ENCODE data around the gene UBA52. TPM values are rescaled to one million over a fixed set of nuclear protein-coding genes. Genes with fewer than 3 reads are reported as not detected.

UBA52 gene
- total RNA-seq, 1 experiment from 2014 or later = 1,108 TPM

GRCh38 chr19:18558604-18559003 lies 13.1 kb upstream of the UBA52 start:
- intact Hi-C loops (cut with micrococcal nuclease) = loop anchor here (5.0 kb wide), 1 partner anchor 36 kb away; the partner anchor contains the start of gene ELL
- POLR2A ChIA-PET (ENCODE audit: unreplicated experiment) = interaction anchor here (0.6 kb wide), 2 partner anchors 30 to 819 kb away, joined by 11 to 19 read pairs; partner anchors contain the start of gene REX1BD
- H2AFZ ChIP-seq (ENCODE audit: low read length) = no peak overlapping the region

GRCh38 chr19:18559685-18560084 lies 12.0 kb upstream of the UBA52 start:
- BruUV-seq (replicated peaks) = no TSS peak
- CTCF ChIA-PET = no interaction called here
- no peak overlapping the region for H3K9ac ChIP-seq (ENCODE audit: low read length)

More at GRCh38 chr19:18558604-18559003, 13.1 kb upstream of the UBA52 start:
- Histone ChIP-seq H4K20me1 (ENCODE audit: low read length) (no peaks in the 10 kb centered on the region), H3K4me2 (ENCODE audit: low read length) (peak overlapping the region; percentile 90), H3K9me2 (replicated peaks; ENCODE audit: low read length) (no peaks in the 10 kb centered on the region), H3K27me3 (ENCODE audit: low read length) (no peaks in the 10 kb centered on the region), H3K4me1 (ENCODE audit: insufficient read depth, low read length) (peaks cover 12% of the 10 kb centered on the region; the same call in 1 of the 2 replicates), H3K27ac (ENCODE audit: low read length) (no peak overlapping the region), H3K36me3 (ENCODE audit: low read depth, low read length) (no peaks in the 10 kb centered on the region), H3K9ac (ENCODE audit: low read length) (peak overlapping the region; percentile 92), H3K9me3 (ENCODE audit: low read length) (no peaks in the 10 kb centered on the region), H3K4me3 (ENCODE audit: low read length) (peak overlapping the region; percentile 82), H3K79me2 (ENCODE audit: low read length) (peaks cover 24% of the 10 kb centered on the region), H3F3A (ENCODE audit: low read length, unreplicated experiment) (no peaks in the 10 kb centered on the region)
- ATAC-seq = no peak
- TF ChIP-seq, protein P1, sequence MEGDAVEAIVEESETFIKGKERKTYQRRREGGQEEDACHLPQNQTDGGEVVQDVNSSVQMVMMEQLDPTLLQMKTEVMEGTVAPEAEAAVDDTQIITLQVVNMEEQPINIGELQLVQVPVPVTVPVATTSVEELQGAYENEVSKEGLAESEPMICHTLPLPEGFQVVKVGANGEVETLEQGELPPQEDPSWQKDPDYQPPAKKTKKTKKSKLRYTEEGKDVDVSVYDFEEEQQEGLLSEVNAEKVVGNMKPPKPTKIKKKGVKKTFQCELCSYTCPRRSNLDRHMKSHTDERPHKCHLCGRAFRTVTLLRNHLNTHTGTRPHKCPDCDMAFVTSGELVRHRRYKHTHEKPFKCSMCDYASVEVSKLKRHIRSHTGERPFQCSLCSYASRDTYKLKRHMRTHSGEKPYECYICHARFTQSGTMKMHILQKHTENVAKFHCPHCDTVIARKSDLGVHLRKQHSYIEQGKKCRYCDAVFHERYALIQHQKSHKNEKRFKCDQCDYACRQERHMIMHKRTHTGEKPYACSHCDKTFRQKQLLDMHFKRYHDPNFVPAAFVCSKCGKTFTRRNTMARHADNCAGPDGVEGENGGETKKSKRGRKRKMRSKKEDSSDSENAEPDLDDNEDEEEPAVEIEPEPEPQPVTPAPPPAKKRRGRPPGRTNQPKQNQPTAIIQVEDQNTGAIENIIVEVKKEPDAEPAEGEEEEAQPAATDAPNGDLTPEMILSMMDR (conservative IDR thresholded peaks at IDR 0.05; ENCODE audit: low read depth, low read length) = no peak
- TF ChIP-seq EZH2phosphoT487 (IDR thresholded peaks at IDR 0.05; ENCODE audit: borderline replicate concordance, low read length) (no peak), EZH2 (IDR thresholded peaks at IDR 0.05; ENCODE audit: low read length, unreplicated experiment) (no peak)
- DNase-seq = no peak
- CTCF ChIA-PET = interaction anchor here (0.7 to 1.6 kb wide), 3 partner anchors 31 to 70 kb away, joined by 3 to 5 read pairs (median 3); no protein-coding TSS in a partner anchor
- BruUV-seq (replicated peaks) = no TSS peak

DNA sequence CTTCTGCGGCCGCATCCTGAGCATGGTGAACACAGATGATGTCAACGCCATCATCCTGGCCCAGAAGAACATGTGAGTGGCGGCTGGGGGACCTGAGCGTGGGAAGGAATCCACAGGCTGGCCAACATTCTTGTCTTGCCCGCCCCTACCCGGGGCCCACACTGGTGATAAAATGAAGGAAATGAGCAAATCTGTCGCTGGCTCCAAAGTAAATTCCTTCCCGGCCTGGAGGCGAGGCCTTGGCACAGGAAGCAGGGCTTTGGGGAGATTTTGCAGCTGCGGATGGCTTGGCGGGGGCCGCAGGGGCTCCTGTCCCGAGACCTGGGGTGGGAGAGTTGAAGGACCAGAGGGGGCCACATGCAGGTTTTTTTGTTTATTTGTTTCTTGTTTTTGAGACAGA lies 9.6 kb upstream of the UBA52 start:
- Histone ChIP-seq H4K20me1 (ENCODE audit: low read length) (no peaks in the 10 kb centered on the region), H3K27ac (ENCODE audit: low read length) (no peak overlapping the region), H3K9me3 (ENCODE audit: low read length) (no peaks in the 10 kb centered on the region), H3K9ac (ENCODE audit: low read length) (no peak overlapping the region), H3K79me2 (ENCODE audit: low read length) (peaks cover 24% of the 10 kb centered on the region), H3K4me3 (ENCODE audit: low read length) (no peak overlapping the region), H3F3A (ENCODE audit: low read length, unreplicated experiment) (no peaks in the 10 kb centered on the region), H3K36me3 (ENCODE audit: low read depth, low read length) (peaks cover 6% of the 10 kb centered on the region; the same call in 1 of the 2 replicates), H3K4me2 (ENCODE audit: low read length) (no peak overlapping the region), H3K9me2 (replicated peaks; ENCODE audit: low read length) (no peaks in the 10 kb centered on the region), H2AFZ (ENCODE audit: low read length) (no peak overlapping the region), H3K4me1 (ENCODE audit: insufficient read depth, low read length) (peaks cover 10% of the 10 kb centered on the region; the same call in 1 of the 2 replicates), H3K27me3 (ENCODE audit: low read length) (no peaks in the 10 kb centered on the region)
- DNase-seq (no peak), ATAC-seq (no peak)
- intact Hi-C loops (cut with micrococcal nuclease) = no loop called here
- POLR2A ChIA-PET (ENCODE audit: unreplicated experiment) = no interaction called here
- no TSS peak for BruUV-seq (replicated peaks)
- CTCF ChIA-PET = no interaction called here
- TF ChIP-seq EZH2phosphoT487 (IDR thresholded peaks at IDR 0.05; ENCODE audit: borderline replicate concordance, low read length) = no peak
- TF ChIP-seq, protein P1 (conservative IDR thresholded peaks at IDR 0.05; ENCODE audit: low read depth, low read length) = no peak
- no peak for TF ChIP-seq EZH2 (IDR thresholded peaks at IDR 0.05; ENCODE audit: low read length, unreplicated experiment)

More at GRCh38 chr19:18559685-18560084, 12.0 kb upstream of the UBA52 start:
- peaks cover 12% of the 10 kb centered on the region; the same call in 1 of the 2 replicates for H3K4me1 ChIP-seq (ENCODE audit: insufficient read depth, low read length)
- H3K79me2 ChIP-seq (ENCODE audit: low read length) = peaks cover 24% of the 10 kb centered on the region
- no peaks in the 10 kb centered on the region for H3K36me3 ChIP-seq (ENCODE audit: low read depth, low read length)
- POLR2A ChIA-PET (ENCODE audit: unreplicated experiment) = no interaction called here
- H4K20me1 ChIP-seq (ENCODE audit: low read length) = no peaks in the 10 kb centered on the region
- H3F3A ChIP-seq (ENCODE audit: low read length, unreplicated experiment) = no peaks in the 10 kb centered on the region
- TF ChIP-seq EZH2phosphoT487 (IDR thresholded peaks at IDR 0.05; ENCODE audit: borderline replicate concordance, low read length) (no peak), EZH2 (IDR thresholded peaks at IDR 0.05; ENCODE audit: low read length, unreplicated experiment) (no peak)
- TF ChIP-seq, protein P1 (conservative IDR thresholded peaks at IDR 0.05; ENCODE audit: low read depth, low read length) = no peak
- H3K27me3 ChIP-seq (ENCODE audit: low read length) = no peaks in the 10 kb centered on the region
- H3K9me2 ChIP-seq (replicated peaks; ENCODE audit: low read length) = no peaks in the 10 kb centered on the region
- peak overlapping the region; percentile 90 for H3K4me2 ChIP-seq (ENCODE audit: low read length)
- H2AFZ ChIP-seq (ENCODE audit: low read length) = no peak overlapping the region
- no peak for ATAC-seq
- intact Hi-C loops (cut with micrococcal nuclease) = loop anchor here (5.0 kb wide), 1 partner anchor 37 kb away; the partner anchor contains the start of gene ELL
- no peak overlapping the region for H3K27ac ChIP-seq (ENCODE audit: low read length)
- H3K4me3 ChIP-seq (ENCODE audit: low read length) = no peak overlapping the region
- DNase-seq = no peak
- H3K9me3 ChIP-seq (ENCODE audit: low read length) = no peaks in the 10 kb centered on the region

Measured in PC-3 (cell line).